DMS53 treated with DMSO at 0.1 percent for 48 hours (cell line): ENCODE data around the gene ATP6V0A4.
"Not testable (repeated sequence)": the region's sequence is repeated elsewhere in the genome, so short reads cannot be mapped to it uniquely, and the experiment has no call there.

ENCODE experiments used
- DNase-seq: peaks from one replicate; lab custom pipeline; 2025; ENCODE audit not compliant: unreplicated experiment; lab: John Stamatoyannopoulos, UW

The ATP6V0A4 gene

GRCh38 chr7:138705167-138705566 is 92.8 kb downstream of the ATP6V0A4 start:
- DNase-seq, result peak; percentile 26

DNA sequence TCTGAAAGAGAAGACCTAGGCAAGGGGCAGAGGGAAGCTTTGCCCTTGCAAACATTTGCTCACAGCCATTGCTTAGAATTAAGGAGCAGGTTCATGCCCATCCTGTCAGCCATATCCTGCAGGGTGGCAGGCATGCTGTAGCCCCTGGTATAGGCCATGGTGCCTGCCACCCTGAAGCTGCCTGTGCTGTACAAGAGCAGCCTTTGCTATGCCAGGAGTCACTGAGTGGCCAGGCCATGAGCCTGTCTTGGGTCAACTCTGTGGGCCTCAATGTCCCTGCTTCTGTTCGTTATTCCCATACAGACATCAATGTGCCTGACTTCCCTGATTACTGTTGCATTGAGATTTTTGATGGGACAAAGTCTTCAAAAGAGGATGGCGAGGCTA is 96.5 kb downstream of the ATP6V0A4 start:
- no peak for DNase-seq

DNA sequence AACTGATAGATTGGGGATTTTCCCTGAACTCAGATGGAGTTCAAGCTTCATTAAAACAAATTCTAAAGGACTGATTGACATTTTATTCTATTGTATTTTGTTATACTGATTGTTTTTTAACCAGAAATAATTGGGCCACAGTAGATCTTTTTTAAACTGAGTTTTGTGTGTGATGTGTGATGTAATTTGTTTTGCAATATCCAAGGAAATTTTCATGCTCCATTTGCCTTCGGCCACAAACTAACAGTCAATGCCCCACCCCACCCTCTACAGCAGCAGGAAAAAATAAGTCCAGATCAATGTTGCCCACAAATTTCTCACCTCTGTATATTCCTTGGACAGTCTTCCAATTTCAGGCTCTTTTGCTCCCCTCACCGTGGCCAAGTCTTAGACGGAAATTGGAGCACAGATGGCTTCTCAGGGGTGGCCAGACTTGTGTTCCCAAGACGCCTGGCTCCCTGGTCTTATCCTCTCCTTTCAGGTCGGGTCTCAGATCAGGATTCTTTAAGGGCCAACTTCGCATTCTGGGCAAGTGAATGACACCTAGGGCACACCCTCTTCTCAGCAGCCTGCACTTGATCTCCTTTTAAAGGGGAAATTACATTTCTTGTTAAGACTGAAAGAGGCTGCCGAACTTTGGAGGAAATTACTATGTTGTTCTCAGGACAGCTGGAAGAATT is 97.0 kb downstream of the ATP6V0A4 start, which contains the start of gene SVOPL:
SVOPL (minus strand) TSS at position 506 of the 680 bp plus-strand sequence. CDS start 22,317 bp downstream, outside the sequence.
- no peak for DNase-seq

GRCh38 chr7:138699661-138700060 is 98.3 kb downstream of the ATP6V0A4 start:
- no peak for DNase-seq

DNA sequence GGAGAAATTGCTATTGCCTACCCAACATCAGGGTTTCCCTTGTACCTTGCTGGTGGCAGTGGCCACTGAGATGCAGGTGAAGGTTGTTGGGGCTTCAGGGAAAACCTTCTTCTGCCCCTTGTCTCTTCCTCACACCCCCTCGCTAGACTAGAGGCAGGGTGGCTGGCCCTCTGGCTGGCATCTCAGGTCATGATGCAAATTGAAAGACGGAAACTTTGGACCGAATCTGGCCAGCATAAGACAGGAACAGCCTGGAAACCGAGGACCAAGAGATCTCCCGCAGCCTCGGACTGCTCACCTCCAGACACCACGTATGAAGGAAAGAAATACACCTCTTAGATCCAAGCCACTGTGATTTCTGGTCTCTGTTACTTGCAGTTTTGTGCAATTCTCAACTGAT is 99.7 kb downstream of the ATP6V0A4 start:
- DNase-seq, result no peak

GRCh38 chr7:138697535-138698182 is 100.3 kb downstream of the ATP6V0A4 start:
- DNase-seq, result no peak

DNA sequence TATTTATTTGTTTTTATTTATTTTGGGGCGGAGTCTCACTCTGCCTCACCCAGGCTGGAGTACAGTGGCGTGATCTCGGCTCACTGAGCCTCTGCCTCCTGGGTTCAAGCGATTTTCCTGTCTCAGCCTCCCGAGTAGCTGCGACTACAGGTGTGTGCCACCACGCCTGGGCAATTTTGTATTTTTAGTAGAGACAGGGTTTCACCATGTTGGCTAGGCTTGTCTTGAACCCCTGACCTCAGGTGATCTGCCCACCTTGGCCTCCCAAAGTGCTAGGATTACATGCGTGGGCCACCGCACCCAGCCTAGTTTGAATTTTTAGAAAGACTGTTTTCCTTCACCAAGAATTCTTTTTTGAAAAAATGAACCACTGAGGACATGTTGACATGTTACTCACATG is 102.2 kb downstream of the ATP6V0A4 start:
- not testable (repeated sequence) for DNase-seq

DNA sequence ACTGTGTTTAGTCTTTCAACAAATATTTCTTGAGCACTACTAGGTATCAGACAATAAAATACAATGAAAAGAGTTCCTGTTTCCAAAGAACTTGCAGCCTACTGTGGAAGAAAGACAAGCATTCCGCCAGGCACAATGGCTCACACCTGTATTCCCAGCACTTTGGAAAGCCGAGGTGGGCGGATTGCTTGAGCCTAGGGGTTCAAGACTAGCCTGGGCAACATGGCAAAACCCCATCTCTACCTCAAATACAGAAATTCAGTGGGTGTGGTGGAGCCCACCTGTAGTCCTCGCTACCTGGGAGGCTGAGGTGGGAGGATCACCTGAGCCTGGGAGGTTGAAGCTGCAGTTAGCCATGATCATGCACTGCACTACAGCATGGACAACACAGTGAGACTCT is 102.9 kb downstream of the ATP6V0A4 start:
- no peak for DNase-seq

GRCh38 chr7:138691178-138691577 is 106.8 kb downstream of the ATP6V0A4 start:
- no peak for DNase-seq

DNA sequence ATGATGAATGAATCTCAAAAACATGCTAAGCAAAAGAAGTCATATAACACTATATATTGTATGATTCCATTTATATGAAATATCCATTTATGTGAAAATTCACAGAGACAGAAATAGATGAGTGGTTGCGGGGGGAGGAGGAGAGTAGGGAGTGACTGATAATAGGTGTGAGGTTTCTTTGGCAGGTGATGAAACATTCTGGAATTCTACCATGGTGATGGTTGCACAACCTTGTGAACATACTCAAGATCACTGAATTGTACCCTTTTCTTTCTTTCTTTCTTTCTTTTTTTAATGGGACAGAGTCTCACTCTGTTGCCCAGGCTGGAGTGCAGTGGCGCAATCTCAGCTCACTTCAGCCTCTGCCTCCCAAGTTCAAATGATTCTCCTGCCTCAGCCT is 107.5 kb downstream of the ATP6V0A4 start:
- DNase-seq, result no peak

DNA sequence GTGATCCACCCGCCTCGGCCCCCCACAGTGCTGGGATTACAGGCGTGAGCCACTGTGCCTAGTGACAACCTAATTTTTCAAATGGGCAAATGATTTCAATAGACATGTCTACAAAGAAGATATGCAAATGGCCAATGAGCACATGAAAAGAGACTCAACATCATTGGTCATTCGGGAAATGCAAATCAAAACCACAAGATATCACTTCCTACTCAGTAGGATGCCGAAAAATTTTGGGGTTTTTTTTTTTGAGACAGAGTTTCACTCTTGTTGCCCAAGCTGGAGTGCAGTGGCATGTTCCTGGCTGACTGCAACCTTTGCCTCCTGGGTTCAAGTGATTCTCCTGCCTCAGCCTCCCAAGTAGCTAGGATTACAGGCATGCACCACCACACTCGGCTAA is 110.0 kb downstream of the ATP6V0A4 start:
- DNase-seq, result not testable (repeated sequence)

- no peak for DNase-seq
Observed at GRCh38 chr7:138684340-138684739, 113.7 kb downstream of the ATP6V0A4 start.

GRCh38 chr7:138679793-138680192 is 118.2 kb downstream of the ATP6V0A4 start:
- no peak for DNase-seq

DNA sequence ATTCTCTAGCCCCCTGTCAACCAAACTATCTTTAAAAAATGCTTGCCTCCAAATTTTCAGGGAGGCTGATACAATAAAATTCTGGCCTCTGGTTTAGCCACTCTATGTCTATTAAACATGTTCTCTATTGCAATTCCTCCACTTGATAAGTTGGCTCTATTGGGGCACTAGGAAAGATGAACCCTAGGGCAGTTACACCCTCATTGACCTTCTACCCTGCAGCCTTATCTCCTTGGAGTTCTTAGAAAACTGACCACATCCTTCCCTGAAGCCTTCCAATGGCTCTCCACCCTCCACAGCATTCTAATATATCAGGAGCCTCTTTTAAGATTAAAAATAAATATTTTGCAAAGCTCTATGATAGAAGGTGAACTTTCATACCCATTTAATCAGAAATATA is 127.4 kb downstream of the ATP6V0A4 start:
- DNase-seq, result no peak

DNA sequence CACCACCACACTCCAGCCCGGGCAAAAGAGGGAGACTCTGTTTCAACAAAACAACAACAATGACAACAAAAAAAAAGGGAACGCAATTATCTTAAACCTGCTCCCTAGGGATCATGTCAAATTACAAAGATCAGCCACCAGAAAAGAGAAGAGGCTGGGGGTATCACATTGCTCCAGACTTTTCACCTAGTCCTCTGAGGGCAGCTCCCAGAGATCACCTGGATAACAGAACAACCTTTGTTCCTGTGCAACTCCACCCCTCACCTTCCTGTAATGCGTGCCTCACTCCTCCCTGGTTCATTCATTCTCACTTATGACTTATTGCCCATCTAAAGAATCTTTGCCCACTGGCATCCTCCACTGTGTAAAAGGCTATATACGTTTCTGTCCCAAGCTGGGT is 128.6 kb downstream of the ATP6V0A4 start:
- no peak for DNase-seq

GRCh38 chr7:138668946-138669345 is 129.1 kb downstream of the ATP6V0A4 start:
- no peak for DNase-seq

DNA sequence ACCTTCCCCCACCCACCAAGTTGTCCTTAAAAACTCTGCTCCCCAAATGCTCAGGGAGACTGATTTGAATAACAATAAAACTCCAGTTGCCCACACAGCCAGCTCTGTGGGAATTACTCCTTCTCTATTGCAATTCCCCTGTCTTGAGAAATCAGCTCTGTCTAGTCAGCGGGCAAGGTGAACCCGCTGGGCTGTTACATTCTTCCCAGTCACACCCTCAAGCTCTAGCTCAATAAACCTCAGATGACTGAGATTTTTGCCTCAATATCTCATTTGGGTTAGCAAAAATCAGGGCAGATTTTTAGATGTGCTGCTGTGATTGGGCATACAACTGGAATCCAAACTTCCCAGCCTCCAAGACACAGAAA is 129.8 kb downstream of the ATP6V0A4 start:
- DNase-seq, result no peak

- DNase-seq, result no peak
Observed at GRCh38 chr7:138667535-138668228, 130.3 kb downstream of the ATP6V0A4 start.

DNA sequence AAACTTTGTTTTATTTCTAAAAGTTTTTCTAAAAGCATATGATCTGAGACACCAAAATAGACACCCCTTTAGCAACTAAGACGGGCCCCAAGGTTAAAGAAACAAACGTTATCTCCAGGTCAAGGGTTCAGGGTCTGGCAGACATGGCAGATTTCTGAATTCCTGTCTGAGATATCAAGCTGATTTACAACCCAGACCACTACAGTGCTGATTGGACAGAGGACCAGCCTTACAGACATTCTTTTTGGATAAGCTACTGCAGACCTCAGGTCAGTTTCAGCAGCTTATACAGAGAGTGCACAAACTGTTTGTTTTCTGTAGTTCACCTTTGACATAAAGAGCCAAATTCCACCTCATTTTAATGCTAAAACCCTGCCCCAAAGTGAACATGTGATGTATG is 131.6 kb downstream of the ATP6V0A4 start:
- no peak for DNase-seq

- DNase-seq, result no peak
Observed at GRCh38 chr7:138665669-138666140, 132.3 kb downstream of the ATP6V0A4 start.

DNA sequence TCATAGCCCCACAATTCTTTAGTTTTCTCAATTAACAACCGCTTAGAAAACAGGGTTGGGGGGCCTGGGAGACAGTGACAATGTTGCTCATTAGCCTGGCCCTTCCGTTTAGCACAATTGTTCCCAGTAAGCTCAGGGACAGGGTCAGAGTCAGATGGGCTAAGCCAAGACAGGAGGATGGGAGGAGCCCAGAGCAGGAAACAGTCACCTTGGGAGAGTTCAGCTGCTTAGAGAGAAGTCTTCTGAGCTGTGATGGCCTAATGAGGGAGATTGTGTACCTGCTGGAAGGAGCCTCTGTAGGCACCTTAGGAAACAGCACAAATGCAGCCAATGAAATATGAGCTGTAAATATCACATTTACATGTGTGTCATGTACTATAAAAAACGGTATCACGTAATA is 132.7 kb downstream of the ATP6V0A4 start:
- DNase-seq, result no peak
